ENCODE data around the gene ACYP1. TPM values are rescaled to one million over a fixed set of nuclear protein-coding genes. Genes with fewer than 3 reads are reported as not detected.
A peak's percentile ranks its signal among the peaks of the same experiment; 100 is the strongest.

The ACYP1 gene
- total and polyA plus RNA-seq, 2 of the 13 experiments (the other 11 are each of a cell fraction or from before 2014, with no cell fraction given) = 9.7 to 22.4 TPM

DNA sequence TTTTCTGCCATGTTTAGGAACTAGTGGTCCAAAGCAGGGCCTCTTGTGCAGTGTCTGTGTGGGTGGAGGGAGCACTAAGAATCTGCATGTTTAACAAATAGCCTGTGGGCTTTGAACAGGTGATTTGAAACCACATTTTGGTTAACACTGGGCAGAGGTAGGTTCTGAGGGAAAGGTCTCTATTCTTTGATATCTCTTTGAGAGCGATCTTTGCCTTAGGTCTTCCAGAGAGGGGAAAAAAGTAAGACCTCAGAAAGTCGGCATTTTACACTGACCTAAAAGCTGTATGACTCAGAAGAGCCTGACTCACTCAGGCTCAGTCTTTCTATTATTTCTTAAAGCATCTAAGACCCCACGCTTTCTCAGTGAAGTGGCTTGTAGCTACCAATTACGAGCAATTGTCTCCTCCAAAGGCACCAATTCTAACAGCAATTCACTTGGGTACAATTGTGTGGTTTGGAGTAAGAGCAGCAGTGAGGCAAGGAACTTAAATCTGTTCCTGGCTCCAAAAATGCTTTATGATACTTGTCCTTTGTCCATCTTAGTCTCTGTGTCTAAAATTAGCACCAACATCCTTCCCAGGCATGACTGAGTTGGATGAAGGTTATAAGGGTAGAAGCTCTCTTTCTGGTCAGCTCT, 52.3 kb downstream of the ACYP1 start:
- H3K9ac ChIP-seq (ENCODE audit: insufficient read depth, low read depth, low read length) = no peak overlapping the region
- FAIRE-seq (no peak), ATAC-seq (no peak), DNase-seq (ENCODE audit: low spot score) (no peak)
- H3K9me3 ChIP-seq (ENCODE audit: low read length) = no peaks in the 10 kb centered on the region
- H3K4me3 ChIP-seq (replicated peaks in 1 of 3; ENCODE audit: insufficient read depth in 1 of 3, low read depth in 2 of 3, low read length in 3 of 3) = no peak overlapping the region
- CTCF ChIA-PET (ENCODE audit: low intra/inter-chr PET ratio, low total read pairs) = no interaction called here
- intact Hi-C loops (cut with micrococcal nuclease; ENCODE audit: unreplicated experiment) = no loop called here
- no peaks in the 10 kb centered on the region for H3K4me1 ChIP-seq (ENCODE audit: insufficient read depth, low read length)
- no peak for TF ChIP-seq BORCS8-MEF2B (CRISPR knock-in tag; IDR thresholded peaks at IDR 0.05)
- TF ChIP-seq NR2C2 (CRISPR knock-in tag; IDR thresholded peaks at IDR 0.05; ENCODE audit: borderline replicate concordance) = no peak
- TF ChIP-seq POLR2G (IDR thresholded peaks at IDR 0.05; ENCODE audit: low read depth, low read length) = peak; percentile 24; the same call in 1 of the 2 replicates
- TF ChIP-seq, protein P1, sequence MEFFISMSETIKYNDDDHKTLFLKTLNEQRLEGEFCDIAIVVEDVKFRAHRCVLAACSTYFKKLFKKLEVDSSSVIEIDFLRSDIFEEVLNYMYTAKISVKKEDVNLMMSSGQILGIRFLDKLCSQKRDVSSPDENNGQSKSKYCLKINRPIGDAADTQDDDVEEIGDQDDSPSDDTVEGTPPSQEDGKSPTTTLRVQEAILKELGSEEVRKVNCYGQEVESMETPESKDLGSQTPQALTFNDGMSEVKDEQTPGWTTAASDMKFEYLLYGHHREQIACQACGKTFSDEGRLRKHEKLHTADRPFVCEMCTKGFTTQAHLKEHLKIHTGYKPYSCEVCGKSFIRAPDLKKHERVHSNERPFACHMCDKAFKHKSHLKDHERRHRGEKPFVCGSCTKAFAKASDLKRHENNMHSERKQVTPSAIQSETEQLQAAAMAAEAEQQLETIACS (CRISPR knock-in tag; IDR thresholded peaks at IDR 0.05) = no peak
- no peak overlapping the region for H3K4me2 ChIP-seq (ENCODE audit: low read depth, low read length)
- no peaks in the 10 kb centered on the region for H3K79me2 ChIP-seq (ENCODE audit: insufficient read depth, low read length)
- in situ Hi-C loops (cut with HindIII; ENCODE audit: extremely low pct_ligation_motif_present, low pct_unique_long_range_greater_than_20kb) = no loop called here
- no peaks in the 10 kb centered on the region for H4K20me1 ChIP-seq (ENCODE audit: insufficient read depth, low read length)
- no TSS peak for BruUV-seq (replicated peaks)
- H2AFZ ChIP-seq (ENCODE audit: low read length) = no peak overlapping the region
- H3K36me3 ChIP-seq (replicated peaks in 1 of 2; ENCODE audit: control insufficient read depth in 1 of 2, insufficient read depth in 2 of 2, low read length in 2 of 2) = peaks cover 12 to 57% of the 10 kb centered on the region in 2 experiments
- 92% methylated on average over 4 of the region's 4 CpGs for WGBS (ENCODE audit: low lambda C conversion rate)
- H3K27me3 ChIP-seq (ENCODE audit: control insufficient read depth in 1 of 2, insufficient read depth in 2 of 2, low read length in 2 of 2) = no peaks in the 10 kb centered on the region
- H3K27ac ChIP-seq (ENCODE audit: extremely low read length, insufficient read depth, low read length) = no peak overlapping the region
- POLR2A ChIA-PET = no interaction called here

DNA sequence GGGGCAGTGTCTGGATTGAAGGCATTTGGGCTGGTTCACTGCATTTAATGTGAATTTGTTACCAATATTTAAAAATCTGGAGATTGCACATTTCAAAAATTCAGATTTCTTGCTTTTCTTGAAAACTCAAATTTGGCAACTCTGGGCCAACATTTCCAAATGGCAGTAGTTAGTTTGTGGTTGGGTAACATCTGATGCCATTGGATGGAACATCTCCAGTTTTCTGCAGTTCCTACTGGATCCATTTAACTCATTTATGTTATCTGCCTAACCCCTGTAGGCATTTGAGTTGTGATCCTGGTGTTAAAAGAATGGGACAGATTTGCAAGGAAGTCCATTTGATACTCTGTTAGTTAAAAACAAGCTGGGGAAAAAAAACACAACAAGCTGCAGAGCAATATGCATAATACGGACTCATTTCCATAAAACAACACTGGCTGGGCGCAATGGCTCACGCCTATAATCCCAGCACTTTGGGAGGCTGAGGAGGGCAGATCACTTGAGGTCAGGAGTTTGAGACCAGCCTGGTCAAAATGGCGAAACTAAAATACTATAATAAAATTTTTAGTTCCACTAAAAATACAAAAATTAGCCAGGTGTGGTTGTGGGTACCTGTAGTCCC, 53.2 kb downstream of the ACYP1 start:
- FAIRE-seq = no peak
- in situ Hi-C loops (cut with HindIII; ENCODE audit: extremely low pct_ligation_motif_present, low pct_unique_long_range_greater_than_20kb) = no loop called here
- intact Hi-C loops (cut with micrococcal nuclease; ENCODE audit: unreplicated experiment) = no loop called here
- Histone ChIP-seq H3K36me3 (replicated peaks in 1 of 2; ENCODE audit: control insufficient read depth in 1 of 2, insufficient read depth in 2 of 2, low read length in 2 of 2) (peaks cover 10 to 59% of the 10 kb centered on the region in 2 experiments), H3K79me2 (ENCODE audit: insufficient read depth, low read length) (no peaks in the 10 kb centered on the region), H4K20me1 (ENCODE audit: insufficient read depth, low read length) (no peaks in the 10 kb centered on the region), H3K9ac (ENCODE audit: insufficient read depth, low read depth, low read length) (no peak overlapping the region), H2AFZ (ENCODE audit: low read length) (no peak overlapping the region), H3K27me3 (ENCODE audit: control insufficient read depth in 1 of 2, insufficient read depth in 2 of 2, low read length in 2 of 2) (no peaks in the 10 kb centered on the region), H3K4me1 (ENCODE audit: insufficient read depth, low read length) (no peaks in the 10 kb centered on the region), H3K4me3 (replicated peaks in 1 of 3; ENCODE audit: insufficient read depth in 1 of 3, low read depth in 2 of 3, low read length in 3 of 3) (no peak overlapping the region), H3K9me3 (ENCODE audit: low read length) (no peaks in the 10 kb centered on the region), H3K4me2 (ENCODE audit: low read depth, low read length) (no peak overlapping the region), H3K27ac (ENCODE audit: extremely low read length, insufficient read depth, low read length) (no peak overlapping the region)
- CTCF ChIA-PET (ENCODE audit: low intra/inter-chr PET ratio, low total read pairs) = no interaction called here
- ATAC-seq = no peak
- BruUV-seq (replicated peaks) = no TSS peak
- DNase-seq (ENCODE audit: low spot score) = no peak
- POLR2A ChIA-PET = no interaction called here
- WGBS (ENCODE audit: low lambda C conversion rate) = 98% methylated on average over 4 of the region's 4 CpGs
- TF ChIP-seq, protein P2, sequence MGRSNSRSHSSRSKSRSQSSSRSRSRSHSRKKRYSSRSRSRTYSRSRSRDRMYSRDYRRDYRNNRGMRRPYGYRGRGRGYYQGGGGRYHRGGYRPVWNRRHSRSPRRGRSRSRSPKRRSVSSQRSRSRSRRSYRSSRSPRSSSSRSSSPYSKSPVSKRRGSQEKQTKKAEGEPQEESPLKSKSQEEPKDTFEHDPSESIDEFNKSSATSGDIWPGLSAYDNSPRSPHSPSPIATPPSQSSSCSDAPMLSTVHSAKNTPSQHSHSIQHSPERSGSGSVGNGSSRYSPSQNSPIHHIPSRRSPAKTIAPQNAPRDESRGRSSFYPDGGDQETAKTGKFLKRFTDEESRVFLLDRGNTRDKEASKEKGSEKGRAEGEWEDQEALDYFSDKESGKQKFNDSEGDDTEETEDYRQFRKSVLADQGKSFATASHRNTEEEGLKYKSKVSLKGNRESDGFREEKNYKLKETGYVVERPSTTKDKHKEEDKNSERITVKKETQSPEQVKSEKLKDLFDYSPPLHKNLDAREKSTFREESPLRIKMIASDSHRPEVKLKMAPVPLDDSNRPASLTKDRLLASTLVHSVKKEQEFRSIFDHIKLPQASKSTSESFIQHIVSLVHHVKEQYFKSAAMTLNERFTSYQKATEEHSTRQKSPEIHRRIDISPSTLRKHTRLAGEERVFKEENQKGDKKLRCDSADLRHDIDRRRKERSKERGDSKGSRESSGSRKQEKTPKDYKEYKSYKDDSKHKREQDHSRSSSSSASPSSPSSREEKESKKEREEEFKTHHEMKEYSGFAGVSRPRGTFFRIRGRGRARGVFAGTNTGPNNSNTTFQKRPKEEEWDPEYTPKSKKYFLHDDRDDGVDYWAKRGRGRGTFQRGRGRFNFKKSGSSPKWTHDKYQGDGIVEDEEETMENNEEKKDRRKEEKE (IDR thresholded peaks at IDR 0.05) = no peak
- TF ChIP-seq ZNF260 (CRISPR knock-in tag; IDR thresholded peaks at IDR 0.05; ENCODE audit: borderline replicate concordance, low read depth) (no peak), XBP1 (CRISPR knock-in tag; IDR thresholded peaks at IDR 0.05) (no peak), ZNF850 (CRISPR knock-in tag; conservative IDR thresholded peaks at IDR 0.05) (no peak), MIXL1 (CRISPR knock-in tag; IDR thresholded peaks at IDR 0.05) (no peak), POLR2AphosphoS2 (IDR thresholded peaks at IDR 0.05; ENCODE audit: low read depth, low read length) (no peak)
- TF ChIP-seq, protein P3, sequence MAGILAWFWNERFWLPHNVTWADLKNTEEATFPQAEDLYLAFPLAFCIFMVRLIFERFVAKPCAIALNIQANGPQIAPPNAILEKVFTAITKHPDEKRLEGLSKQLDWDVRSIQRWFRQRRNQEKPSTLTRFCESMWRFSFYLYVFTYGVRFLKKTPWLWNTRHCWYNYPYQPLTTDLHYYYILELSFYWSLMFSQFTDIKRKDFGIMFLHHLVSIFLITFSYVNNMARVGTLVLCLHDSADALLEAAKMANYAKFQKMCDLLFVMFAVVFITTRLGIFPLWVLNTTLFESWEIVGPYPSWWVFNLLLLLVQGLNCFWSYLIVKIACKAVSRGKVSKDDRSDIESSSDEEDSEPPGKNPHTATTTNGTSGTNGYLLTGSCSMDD (CRISPR knock-in tag; IDR thresholded peaks at IDR 0.05) = no peak

Data from HepG2 (cell line).